Esophagus muscularis mucosa (tissue), 4 donors: ENCODE results near the gene TECR. TPM values are rescaled to one million over a fixed set of nuclear protein-coding genes. Genes with fewer than 3 reads are reported as not detected.

Experiments used
- DNase-seq: peaks from one replicate; pipeline ENCODE4 v3.0.0-alpha.2; 2017; ENCODE audit errors: extremely low spot score
- H3K27ac ChIP-seq, 4 donors: fragments of 200-600 bp; sonication (generic); replicated peaks in 1 of 4; 1 replicate in 3 of 4; 2 replicates in 1 of 4; pipeline ENCODE4 v1.5.1; 2016 to 2019; ENCODE audit warnings: mild to moderate bottlenecking in 1 of 4
- H3K27me3 ChIP-seq, 4 donors: fragments of 200-600 bp; sonication (generic); one replicate each; pipeline versions ENCODE4 v1.5.1 to v1.6.0; 2016 to 2019
- H3K36me3 ChIP-seq, 4 donors: fragments of 200-600 bp; sonication (generic); one replicate each; pipeline ENCODE4 v1.5.1; 2016 to 2019
- H3K4me1 ChIP-seq, 4 donors: fragments of 200-600 bp; sonication (generic); one replicate each; pipeline ENCODE4 v1.5.1; 2016 to 2019
- H3K4me3 ChIP-seq, 4 donors: fragments of 200-600 bp; sonication (generic); 1 replicate in 2 of 4; 2 replicates in 2 of 4; pipeline ENCODE4 v1.5.1; 2016 to 2019; ENCODE audit warnings: mild to moderate bottlenecking in 4 of 4, moderate library complexity in 1 of 4
- H3K9me3 ChIP-seq, 4 donors: fragments of 200-600 bp; sonication (generic); 1 replicate in 3 of 4; 2 replicates in 1 of 4; pipeline ENCODE4 v1.5.1; 2016 to 2019
- EP300 ChIP-seq: sonication (generic); formaldehyde crosslinking; IDR thresholded peaks from one replicate; pipeline ENCODE4 v1.6.1; 2017; ENCODE audit warnings: antibody characterized with exemption
- POLR2A ChIP-seq: fragments of 450-650 bp; IDR thresholded peaks from one replicate; pipeline ENCODE4 v1.6.1; 2017; ENCODE audit warnings: antibody characterized with exemption, moderate library complexity, mild to moderate bottlenecking, low read depth
- POLR2AphosphoS5 ChIP-seq, 2 donors: sonication (generic); formaldehyde crosslinking; IDR thresholded peaks; one replicate each; pipeline ENCODE4 v1.6.1; 2017; ENCODE audit warnings: antibody characterized with exemption in 2 of 2
- WGBS: methylation state at CpG from one replicate; pipeline ENCODE4 v1.1.5; 2018; 5-methylcytosine and 5-hydroxymethylcytosine counted together
- intact Hi-C: fragments of 100-400 bp; cut with DNase I; formaldehyde crosslinking; loops from one replicate; pipeline ENCODE4 v1.15.1; 2023
- total RNA-seq, 4 donors: library from RNA; depleted of rRNA; stranded (reverse); fragments of >200 nt; gene quantifications; one replicate each; pipeline versions ENCODE4 v1.1.0 to v1.2.1, GENCODE V29; 2016
- TF ChIP-seq, protein P1 (sequence below), 3 experiments: fragments of 200-600 bp in 2 of 3; fragments of 450-650 bp in 1 of 3; sonication (generic) in 2 of 3; IDR thresholded peaks; one replicate each; pipeline ENCODE4 v1.5.1; 2017 to 2019; ENCODE audit warnings: antibody characterized with exemption in 3 of 3, mild to moderate bottlenecking in 2 of 3, moderate library complexity in 1 of 3

Gene TECR, protein sequence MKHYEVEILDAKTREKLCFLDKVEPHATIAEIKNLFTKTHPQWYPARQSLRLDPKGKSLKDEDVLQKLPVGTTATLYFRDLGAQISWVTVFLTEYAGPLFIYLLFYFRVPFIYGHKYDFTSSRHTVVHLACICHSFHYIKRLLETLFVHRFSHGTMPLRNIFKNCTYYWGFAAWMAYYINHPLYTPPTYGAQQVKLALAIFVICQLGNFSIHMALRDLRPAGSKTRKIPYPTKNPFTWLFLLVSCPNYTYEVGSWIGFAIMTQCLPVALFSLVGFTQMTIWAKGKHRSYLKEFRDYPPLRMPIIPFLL
- total RNA-seq: 10 to 100 TPM; 18.7 to 32.7 (median 25.7) TPM

DNA sequence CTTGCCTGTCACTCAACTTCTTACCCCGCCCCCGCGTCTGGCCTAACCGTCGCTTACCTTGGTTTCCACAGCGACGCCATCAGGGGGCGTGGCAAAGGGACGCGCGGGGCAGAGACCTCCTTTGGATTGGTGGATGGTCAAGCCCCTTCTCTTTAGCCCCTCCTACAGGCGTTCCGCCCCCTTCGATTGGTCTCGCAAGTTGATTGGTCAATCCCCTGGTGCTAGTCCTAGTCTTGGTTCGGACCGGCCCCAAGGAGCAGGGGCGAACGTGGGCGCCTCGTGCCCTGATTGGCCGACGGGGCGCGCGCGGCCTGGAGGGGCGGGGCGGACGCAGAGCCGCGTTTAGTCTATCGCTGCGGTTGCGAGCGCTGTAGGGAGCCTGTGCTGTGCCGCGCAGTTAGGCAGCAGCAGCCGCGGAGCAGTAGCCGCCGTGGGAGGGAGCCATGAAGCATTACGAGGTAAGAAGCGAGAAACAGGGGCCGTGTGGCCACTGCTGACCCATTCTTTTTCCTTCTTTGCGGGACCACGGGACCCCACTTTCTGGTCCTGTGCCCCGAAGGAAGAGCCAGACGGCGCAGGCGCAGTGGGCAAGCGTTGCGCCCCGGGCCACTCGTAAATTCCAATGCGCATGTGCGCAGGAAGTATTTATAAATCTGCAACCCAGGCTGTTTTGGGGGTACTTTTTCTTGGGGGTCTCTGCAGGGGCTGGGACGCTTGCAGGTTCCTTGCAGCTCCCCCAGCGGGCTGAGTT, at the start of gene TECR:
Gene TECR (plus strand): TSS at position 341 of the 751 bp plus-strand sequence. CDS start 103 bp downstream, at position 444.
- TF ChIP-seq POLR2AphosphoS5 (IDR thresholded peaks at IDR 0.05) (peak; percentile 92 to 99), EP300 (no peak), POLR2A (peak; percentile 94)
- TF ChIP-seq, protein P1, sequence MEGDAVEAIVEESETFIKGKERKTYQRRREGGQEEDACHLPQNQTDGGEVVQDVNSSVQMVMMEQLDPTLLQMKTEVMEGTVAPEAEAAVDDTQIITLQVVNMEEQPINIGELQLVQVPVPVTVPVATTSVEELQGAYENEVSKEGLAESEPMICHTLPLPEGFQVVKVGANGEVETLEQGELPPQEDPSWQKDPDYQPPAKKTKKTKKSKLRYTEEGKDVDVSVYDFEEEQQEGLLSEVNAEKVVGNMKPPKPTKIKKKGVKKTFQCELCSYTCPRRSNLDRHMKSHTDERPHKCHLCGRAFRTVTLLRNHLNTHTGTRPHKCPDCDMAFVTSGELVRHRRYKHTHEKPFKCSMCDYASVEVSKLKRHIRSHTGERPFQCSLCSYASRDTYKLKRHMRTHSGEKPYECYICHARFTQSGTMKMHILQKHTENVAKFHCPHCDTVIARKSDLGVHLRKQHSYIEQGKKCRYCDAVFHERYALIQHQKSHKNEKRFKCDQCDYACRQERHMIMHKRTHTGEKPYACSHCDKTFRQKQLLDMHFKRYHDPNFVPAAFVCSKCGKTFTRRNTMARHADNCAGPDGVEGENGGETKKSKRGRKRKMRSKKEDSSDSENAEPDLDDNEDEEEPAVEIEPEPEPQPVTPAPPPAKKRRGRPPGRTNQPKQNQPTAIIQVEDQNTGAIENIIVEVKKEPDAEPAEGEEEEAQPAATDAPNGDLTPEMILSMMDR (IDR thresholded peaks at IDR 0.05): no peak
- H3K4me1 ChIP-seq: peaks cover 23 to 28% (median 25%) of the 10 kb centered on the region in 4 donors
- H3K4me3 ChIP-seq: peak within 1 kb of the TSS; percentile 59 to 82 (median 66)
- 0% methylated on average over 12 of the region's 59 CpGs for WGBS
- H3K36me3 ChIP-seq: peaks cover 0 to under 1% (median 0%) of the 10 kb centered on the region in 4 donors
- no peaks in the 10 kb centered on the region for H3K9me3 ChIP-seq
- intact Hi-C loops: no loop called here
- peak within 1 kb of the TSS; percentile 88 to 93 (median 92) for H3K27ac ChIP-seq
- H3K27me3 ChIP-seq: no peaks in the 10 kb centered on the region
- peak; percentile 100 for DNase-seq

DNA sequence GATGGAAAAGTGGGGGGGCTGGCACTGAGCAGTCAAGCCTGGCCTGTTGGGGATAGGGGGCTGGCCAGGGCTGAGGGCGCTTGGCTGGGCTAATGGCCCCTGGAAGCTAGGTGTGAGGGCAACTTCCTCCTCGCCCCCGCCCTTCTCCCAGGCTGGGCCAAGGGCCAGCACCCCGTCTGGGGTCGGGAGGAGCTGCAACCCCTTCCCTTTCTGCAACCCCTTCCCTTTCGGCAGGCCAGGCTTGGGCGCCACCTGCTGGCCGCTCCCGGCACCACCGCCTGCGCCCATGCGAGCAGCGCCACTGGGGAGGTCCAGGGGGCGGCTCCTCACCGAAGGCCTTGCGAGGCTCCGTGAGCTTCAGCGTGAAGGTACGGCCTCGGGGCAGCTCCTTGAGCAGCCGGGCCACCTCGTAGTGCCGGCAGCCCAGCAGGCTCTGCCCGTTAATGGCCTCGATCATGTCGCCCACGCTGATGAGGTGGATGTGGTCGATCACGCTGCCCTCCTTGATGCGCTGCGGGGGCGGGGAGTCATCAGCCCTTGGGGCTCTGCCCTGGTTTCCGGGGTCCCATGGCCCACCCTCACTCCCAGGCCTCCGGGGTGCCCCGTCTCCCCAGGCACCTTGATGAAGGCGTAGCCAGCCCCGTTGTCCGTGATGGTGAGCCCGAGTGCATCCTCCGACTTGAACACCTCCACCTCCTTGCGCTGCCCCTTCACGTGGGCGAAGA, 49.3 kb upstream of the TECR start:
- Histone ChIP-seq H3K27me3 (peaks cover 0 to 6% (median 0%) of the 10 kb centered on the region in 4 donors), H3K4me1 (peaks cover 6 to 45% (median 33%) of the 10 kb centered on the region in 4 donors), H3K4me3 (no peak overlapping the region), H3K9me3 (no peaks in the 10 kb centered on the region), H3K36me3 (peaks cover 20 to 75% (median 59%) of the 10 kb centered on the region in 4 donors), H3K27ac (peak overlapping the region in 1 of 4 donors; percentile 33)
- TF ChIP-seq POLR2A (no peak), POLR2AphosphoS5 (IDR thresholded peaks at IDR 0.05) (peak in 1 of 2 donors; percentile 29), EP300 (no peak)
- TF ChIP-seq, protein P1 (IDR thresholded peaks at IDR 0.05): peak; percentile 68 to 95 (median 76)
- DNase-seq: no peak
- intact Hi-C loops: loop anchor here (10.0 kb wide), 1 partner anchor 335 kb away; no protein-coding TSS in a partner anchor
- 88% methylated on average over 9 of the region's 43 CpGs for WGBS

DNA sequence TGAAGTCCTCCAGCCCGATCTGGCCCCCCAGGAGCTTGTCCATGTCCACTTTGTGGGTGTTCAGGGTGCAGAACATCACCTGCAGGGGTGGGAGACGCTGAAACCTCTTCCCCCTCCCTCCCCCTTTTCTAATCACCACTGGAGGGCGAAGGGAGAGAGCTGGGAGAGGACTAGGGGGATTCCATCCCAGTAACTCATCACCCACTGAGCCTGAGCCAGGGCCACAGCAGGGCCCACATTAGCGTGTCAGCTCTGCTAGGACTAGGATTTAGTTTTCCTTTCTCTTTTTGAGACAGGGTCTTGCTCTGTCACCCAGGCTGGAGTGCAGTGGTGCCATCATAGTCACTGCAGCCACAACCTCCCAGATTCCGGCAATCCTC, 48.7 kb upstream of the TECR start:
- WGBS: 83% methylated on average over 4 of the region's 5 CpGs
- Histone ChIP-seq H3K4me3 (no peak overlapping the region), H3K4me1 (peaks cover under 1 to 39% (median 28%) of the 10 kb centered on the region in 4 donors), H3K36me3 (peaks cover 20 to 78% (median 60%) of the 10 kb centered on the region in 4 donors), H3K27me3 (peaks cover 0 to under 1% (median 0%) of the 10 kb centered on the region in 4 donors), H3K27ac (no peak overlapping the region), H3K9me3 (no peaks in the 10 kb centered on the region)
- TF ChIP-seq, protein P1 (IDR thresholded peaks at IDR 0.05): no peak
- TF ChIP-seq POLR2AphosphoS5 (IDR thresholded peaks at IDR 0.05): no peak
- TF ChIP-seq POLR2A: no peak
- TF ChIP-seq EP300: no peak
- intact Hi-C loops: no loop called here
- DNase-seq: no peak

DNA sequence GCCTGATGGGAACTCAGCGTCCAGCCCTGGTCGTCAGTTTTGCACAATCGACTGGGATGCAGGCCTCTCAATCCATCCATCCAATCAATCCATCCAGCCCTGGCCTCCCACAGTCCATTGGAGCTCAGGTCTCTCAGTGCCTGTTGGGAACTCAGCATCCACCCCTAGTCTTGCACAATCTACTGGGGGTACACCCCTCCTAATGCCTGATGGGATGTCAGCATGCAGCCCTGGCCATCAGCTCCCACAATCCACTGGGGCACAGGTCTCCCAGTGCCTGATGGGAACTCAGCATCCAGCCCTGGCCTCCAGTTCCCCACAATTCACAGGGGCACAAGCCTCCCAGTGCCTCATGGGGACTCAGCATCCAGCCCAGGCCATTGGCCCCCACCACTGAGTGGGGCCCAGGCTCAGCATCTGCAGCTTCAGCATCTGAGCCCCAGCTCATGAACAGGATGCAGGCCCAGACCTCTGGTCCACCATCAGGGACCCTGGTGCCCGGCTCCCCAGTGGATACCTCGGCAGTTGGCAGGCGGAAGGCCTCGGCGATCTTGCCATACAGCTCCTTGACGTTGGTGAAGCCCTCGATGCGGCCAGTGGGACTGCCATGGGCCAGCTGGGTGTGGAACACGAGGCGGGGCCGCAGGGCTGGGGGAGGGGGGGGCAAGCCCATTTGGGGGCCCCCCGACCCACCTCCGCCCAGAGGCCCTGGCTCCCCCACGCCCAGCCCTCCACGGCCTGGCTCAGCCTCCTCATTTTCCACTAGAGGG, 47.0 kb upstream of the TECR start:
- H3K27ac ChIP-seq: no peak overlapping the region
- H3K4me3 ChIP-seq: no peak overlapping the region
- H3K36me3 ChIP-seq: peaks cover 20 to 87% (median 61%) of the 10 kb centered on the region in 4 donors
- intact Hi-C loops: no loop called here
- TF ChIP-seq POLR2A (no peak), POLR2AphosphoS5 (IDR thresholded peaks at IDR 0.05) (no peak), EP300 (no peak)
- TF ChIP-seq, protein P1 (IDR thresholded peaks at IDR 0.05): no peak
- no CpG with 5 or more reads among the region's 18 CpGs for WGBS
- no peak for DNase-seq
- H3K27me3 ChIP-seq: no peaks in the 10 kb centered on the region
- H3K4me1 ChIP-seq: peaks cover 0 to 28% (median 14%) of the 10 kb centered on the region in 4 donors
- H3K9me3 ChIP-seq: no peaks in the 10 kb centered on the region
